GM12801 (cell line): Measurements from ENCODE around the gene CARD19.

ENCODE experiments used
- CTCF ChIP-seq: IDR thresholded peaks from one replicate; pipeline ENCODE4 v1.5.1; 2011; ENCODE audit warnings: control low read depth; ENCODE audit not compliant: insufficient read length; ENCODE audit errors: extremely low read depth

The CARD19 gene

GRCh38 chr9:93139365-93140182, 43.6 kb downstream of the CARD19 start:
- TF ChIP-seq CTCF, result no peak

GRCh38 chr9:93141771-93142483, 45.9 kb downstream of the CARD19 start:
- TF ChIP-seq CTCF, result no peak

GRCh38 chr9:93143830-93144530, 48.0 kb downstream of the CARD19 start:
- TF ChIP-seq CTCF, result no peak

GRCh38 chr9:93147632-93148031, 51.6 kb downstream of the CARD19 start:
- no peak for TF ChIP-seq CTCF

- no peak for TF ChIP-seq CTCF
These were observed 52.7 kb downstream of the CARD19 start for GRCh38 chr9:93148721-93149120.

- TF ChIP-seq CTCF, result no peak
These were observed 53.3 kb downstream of the CARD19 start for GRCh38 chr9:93149361-93149760.

GRCh38 chr9:93151097-93151784, 55.2 kb downstream of the CARD19 start:
- TF ChIP-seq CTCF, result no peak
